ENCODE results near the gene LRRC71. TPM values are rescaled to one million over a fixed set of nuclear protein-coding genes. Genes with fewer than 3 reads are reported as not detected.
A peak's percentile ranks its signal among the peaks of the same experiment; 100 is the strongest.

LRRC71 gene
- total RNA-seq, 2 experiments from 2014 or later = not detected

DNA sequence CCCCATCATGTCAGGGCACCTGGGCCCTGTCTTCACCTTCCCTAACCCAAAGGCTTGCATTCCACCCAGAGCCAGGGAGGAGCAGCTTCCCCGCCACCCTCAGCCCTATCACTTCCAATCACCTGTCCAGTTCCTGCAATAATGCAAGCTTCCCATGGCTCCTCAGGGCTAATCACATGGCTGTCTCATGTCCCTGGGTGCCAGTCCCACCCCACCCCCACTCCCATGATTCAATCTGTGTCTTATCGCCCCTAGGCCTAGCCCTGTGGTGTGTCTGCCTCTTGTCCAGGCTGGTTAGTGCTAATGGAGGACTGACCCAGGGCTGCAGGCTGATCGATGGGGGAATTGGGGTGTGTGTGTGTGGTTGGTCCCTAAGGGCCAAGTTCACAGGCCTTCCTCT lies 37.9 kb upstream of the LRRC71 start:
- DNase-seq (no peak), ATAC-seq (no peak)
- no peak overlapping the region for H3K4me3 Mint-ChIP-seq
- peaks cover 15% of the 10 kb centered on the region for H3K27me3 Mint-ChIP-seq
- CTCF ChIA-PET = no interaction called here
- no peaks in the 10 kb centered on the region for H3K36me3 Mint-ChIP-seq (ENCODE audit: low read depth)
- no peak overlapping the region for H3K27ac Mint-ChIP-seq
- POLR2A ChIA-PET = no interaction called here
- H3K9me3 Mint-ChIP-seq (ENCODE audit: low read depth) = no peaks in the 10 kb centered on the region
- intact Hi-C loops (cut with DNase I, micrococcal nuclease) = no loop called here
- no peaks in the 10 kb centered on the region for H3K4me1 Mint-ChIP-seq

DNA sequence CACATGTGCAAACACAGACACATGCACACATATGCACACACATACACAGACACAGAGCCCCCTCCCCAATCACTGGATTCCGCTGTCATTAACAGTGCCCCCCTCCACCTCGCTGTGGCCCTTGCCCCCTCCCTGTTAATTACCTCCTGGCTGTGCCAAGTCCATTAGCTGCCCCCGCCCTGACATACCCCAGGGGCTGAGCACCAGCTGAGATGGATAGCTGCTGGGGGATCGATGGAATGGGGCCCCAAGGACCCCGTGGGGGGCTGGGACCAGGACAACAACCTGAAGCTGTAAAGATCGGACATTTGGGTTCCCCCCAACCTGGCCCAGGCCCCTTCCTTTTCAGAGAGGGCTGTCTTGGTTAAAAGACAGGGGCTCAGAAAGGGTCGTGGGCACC lies 36.5 kb upstream of the LRRC71 start:
- ATAC-seq (no peak), DNase-seq (no peak)
- Mint-ChIP-seq H3K4me3 (no peak overlapping the region), H3K27me3 (peaks cover 14% of the 10 kb centered on the region), H3K4me1 (no peaks in the 10 kb centered on the region), H3K27ac (no peak overlapping the region), H3K9me3 (ENCODE audit: low read depth) (no peaks in the 10 kb centered on the region), H3K36me3 (ENCODE audit: low read depth) (no peaks in the 10 kb centered on the region)
- CTCF ChIA-PET = interaction anchor here (0.6 to 1.0 kb wide), 4 partner anchors 8 to 232 kb away, joined by 3 read pairs; no protein-coding TSS in a partner anchor
- intact Hi-C loops (cut with DNase I, micrococcal nuclease) = no loop called here
- POLR2A ChIA-PET = no interaction called here

DNA sequence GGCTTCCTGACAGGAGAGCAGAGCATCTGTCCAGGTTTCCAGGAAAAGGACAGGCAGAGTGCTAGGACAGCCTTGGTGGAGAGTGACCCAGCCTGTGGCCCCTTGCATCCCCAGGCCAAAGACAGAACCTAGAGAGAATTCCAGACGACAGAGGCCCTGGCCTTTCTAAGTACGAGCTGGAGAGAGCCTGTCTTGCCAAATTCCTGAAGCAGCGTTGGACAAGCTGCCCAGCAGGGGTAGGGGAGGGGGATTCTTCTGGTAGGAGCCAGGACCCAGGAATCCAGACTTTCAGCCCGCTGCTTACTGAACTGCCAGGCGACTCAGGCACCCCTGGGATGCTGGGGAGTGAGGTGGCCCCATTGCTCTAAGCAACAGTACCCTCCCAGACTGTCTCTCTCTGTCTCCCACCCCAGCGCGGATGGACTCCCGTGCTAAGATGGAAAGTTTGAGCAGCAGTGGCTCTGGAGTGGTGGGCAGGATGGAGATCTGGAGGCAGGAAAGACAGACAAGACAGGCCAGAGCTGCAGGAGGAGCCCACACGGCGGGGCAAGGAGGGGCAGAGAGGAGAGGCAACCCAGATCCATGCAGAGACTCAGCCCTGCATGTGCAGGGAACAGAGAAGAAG lies 35.8 kb upstream of the LRRC71 start:
- H3K9me3 Mint-ChIP-seq (ENCODE audit: low read depth) = no peaks in the 10 kb centered on the region
- DNase-seq = no peak
- CTCF ChIA-PET = interaction anchor here (0.6 to 1.6 kb wide), 3 partner anchors 8 to 233 kb away, joined by 3 to 4 read pairs (median 4); no protein-coding TSS in a partner anchor
- no peaks in the 10 kb centered on the region for H3K36me3 Mint-ChIP-seq (ENCODE audit: low read depth)
- POLR2A ChIA-PET = interaction anchor here (0.6 kb wide), 1 partner anchor 176 kb away, joined by 3 read pairs; no protein-coding TSS in a partner anchor
- H3K4me1 Mint-ChIP-seq = no peaks in the 10 kb centered on the region
- intact Hi-C loops (cut with DNase I, micrococcal nuclease) = no loop called here
- no peak for ATAC-seq
- no peak overlapping the region for H3K4me3 Mint-ChIP-seq
- H3K27ac Mint-ChIP-seq = no peak overlapping the region
- peaks cover 16% of the 10 kb centered on the region for H3K27me3 Mint-ChIP-seq

DNA sequence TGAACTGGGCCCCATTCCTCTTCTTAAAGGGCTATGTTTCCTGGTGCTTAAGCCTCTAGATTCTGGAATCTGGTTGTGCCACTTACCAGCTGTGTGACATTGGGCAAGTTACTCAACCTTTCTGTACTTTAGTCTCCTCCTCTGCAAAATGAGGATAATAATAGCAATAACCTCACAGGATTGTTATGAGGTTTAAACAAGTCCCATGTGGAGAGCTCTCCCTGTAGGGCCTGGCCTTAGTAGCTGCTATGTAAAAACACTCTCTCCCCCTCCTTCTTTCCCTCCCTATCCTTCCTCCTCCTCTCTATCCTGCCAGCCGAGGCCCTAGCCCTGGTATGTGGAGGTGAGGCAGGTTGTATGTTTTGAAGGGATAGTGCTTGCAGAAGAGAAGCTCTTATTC lies 35.1 kb upstream of the LRRC71 start:
- POLR2A ChIA-PET = no interaction called here
- DNase-seq (no peak), ATAC-seq (no peak)
- Mint-ChIP-seq H3K4me1 (peaks cover 2% of the 10 kb centered on the region), H3K9me3 (ENCODE audit: low read depth) (no peaks in the 10 kb centered on the region), H3K27ac (no peak overlapping the region), H3K36me3 (ENCODE audit: low read depth) (no peaks in the 10 kb centered on the region), H3K27me3 (peaks cover 19% of the 10 kb centered on the region), H3K4me3 (no peak overlapping the region)
- CTCF ChIA-PET = interaction anchor here (1.3 to 1.6 kb wide), 2 partner anchors 9 to 159 kb away, joined by 4 read pairs; no protein-coding TSS in a partner anchor
- intact Hi-C loops (cut with DNase I, micrococcal nuclease) = no loop called here

DNA sequence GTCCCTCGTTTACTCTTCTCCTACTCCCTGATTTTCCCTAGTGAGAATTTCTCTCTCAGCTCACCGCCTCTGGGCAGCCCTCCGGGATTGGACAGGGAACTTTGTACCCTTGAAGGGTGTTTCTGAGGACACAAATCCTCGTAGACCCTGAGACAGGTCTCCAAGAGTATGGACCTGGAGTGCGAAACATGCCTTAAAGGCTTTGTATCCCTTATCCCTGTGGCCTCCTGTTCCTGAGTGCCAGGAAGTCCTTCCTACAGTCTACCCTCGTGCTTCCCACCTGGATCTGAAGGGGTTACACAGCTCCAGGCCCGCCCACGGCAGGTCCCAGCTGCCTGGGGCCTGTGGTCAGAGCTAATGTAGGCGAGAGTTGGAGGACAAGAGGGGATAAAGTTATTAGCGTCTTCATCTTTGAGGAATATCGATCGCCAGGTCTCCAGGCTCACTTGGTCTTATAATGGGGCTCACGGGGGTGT lies 34.5 kb upstream of the LRRC71 start:
- no peak overlapping the region for H3K27ac Mint-ChIP-seq
- POLR2A ChIA-PET = no interaction called here

DNA sequence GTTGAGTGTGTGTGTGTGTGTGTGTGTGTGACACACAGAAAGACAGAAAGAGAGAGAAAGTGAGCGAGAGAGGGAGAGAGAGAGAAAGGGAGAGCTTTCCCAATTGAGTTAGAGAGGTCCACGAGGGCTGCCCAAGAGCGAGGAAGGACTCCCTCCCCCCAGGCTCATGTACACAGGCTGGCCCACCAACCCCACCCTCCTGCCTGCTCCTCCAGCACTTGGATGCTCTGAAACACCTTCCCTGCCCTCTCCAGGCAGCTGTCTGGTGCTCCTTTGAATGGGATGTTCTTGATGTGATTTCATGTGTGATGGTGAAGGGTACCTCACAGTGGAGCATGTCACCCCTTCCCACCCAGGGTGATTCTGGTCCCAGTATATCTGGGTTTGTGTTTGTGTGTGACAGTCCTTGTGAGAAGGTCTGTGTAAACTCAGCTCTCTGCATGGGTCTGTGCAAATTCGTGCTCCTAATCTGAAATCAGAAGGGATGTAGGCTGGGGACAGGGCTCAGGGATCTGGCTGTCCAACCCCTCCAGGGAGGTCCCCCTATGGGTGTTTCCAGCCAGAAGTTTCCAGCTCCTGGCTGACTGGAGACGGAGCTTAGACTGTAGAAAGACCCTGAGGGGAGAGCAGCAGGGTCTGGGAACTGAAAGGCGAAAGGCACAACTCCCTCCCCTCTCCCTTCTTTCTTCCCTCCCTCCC lies 33.7 kb upstream of the LRRC71 start:
- no peak for ATAC-seq
- Mint-ChIP-seq H3K27me3 (peaks cover 31% of the 10 kb centered on the region), H3K36me3 (ENCODE audit: low read depth) (no peaks in the 10 kb centered on the region), H3K9me3 (ENCODE audit: low read depth) (no peaks in the 10 kb centered on the region), H3K27ac (no peak overlapping the region), H3K4me1 (peaks cover 3% of the 10 kb centered on the region), H3K4me3 (no peak overlapping the region)
- intact Hi-C loops (cut with DNase I, micrococcal nuclease) = no loop called here
- no peak for DNase-seq
- ChIA-PET CTCF (interaction anchor here (1.1 to 1.4 kb wide), 5 partner anchors 8 to 90 kb away, joined by 3 to 4 read pairs (median 3); no protein-coding TSS in a partner anchor), POLR2A (no interaction called here)

More for the DNA sequence above, 34.5 kb upstream of the LRRC71 start:
- ATAC-seq = no peak
- Mint-ChIP-seq H3K9me3 (ENCODE audit: low read depth) (no peaks in the 10 kb centered on the region), H3K36me3 (ENCODE audit: low read depth) (no peaks in the 10 kb centered on the region), H3K4me1 (peaks cover 2% of the 10 kb centered on the region), H3K4me3 (no peak overlapping the region), H3K27me3 (peaks cover 24% of the 10 kb centered on the region)
- intact Hi-C loops (cut with DNase I, micrococcal nuclease) = no loop called here
- CTCF ChIA-PET = interaction anchor here (1.3 to 1.6 kb wide), 3 partner anchors 9 to 160 kb away, joined by 3 to 4 read pairs (median 4); no protein-coding TSS in a partner anchor
- no peak for DNase-seq

DNA sequence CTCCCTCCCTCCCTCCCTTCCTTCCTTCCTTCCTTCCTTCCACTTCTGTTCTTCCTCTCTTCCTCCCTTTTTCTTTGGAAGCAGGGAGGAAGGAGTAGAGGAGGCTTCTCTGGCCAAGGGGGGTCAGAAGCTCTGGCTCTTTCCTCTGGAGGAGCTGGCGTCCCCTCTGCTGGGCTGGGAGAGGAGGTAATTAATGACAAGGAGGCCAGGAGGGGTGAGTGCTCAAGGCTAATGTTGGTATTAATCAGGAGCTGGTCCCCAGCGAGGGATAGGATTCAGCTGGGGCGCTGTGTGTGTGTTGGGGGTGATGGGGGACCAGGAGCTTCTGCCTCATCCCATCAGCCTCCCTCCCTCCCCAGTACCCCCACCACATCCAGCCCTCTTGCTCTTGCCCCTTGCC lies 33.1 kb upstream of the LRRC71 start:
- CTCF ChIA-PET = interaction anchor here (1.1 to 3.6 kb wide), 6 partner anchors 9 to 91 kb away, joined by 3 to 32 read pairs (median 3); no protein-coding TSS in a partner anchor
- H3K36me3 Mint-ChIP-seq (ENCODE audit: low read depth) = no peaks in the 10 kb centered on the region
- H3K27ac Mint-ChIP-seq = no peak overlapping the region
- DNase-seq = no peak
- H3K4me3 Mint-ChIP-seq = no peak overlapping the region
- intact Hi-C loops (cut with DNase I, micrococcal nuclease) = no loop called here
- POLR2A ChIA-PET = no interaction called here
- no peaks in the 10 kb centered on the region for H3K9me3 Mint-ChIP-seq (ENCODE audit: low read depth)
- peaks cover 30% of the 10 kb centered on the region for H3K27me3 Mint-ChIP-seq
- H3K4me1 Mint-ChIP-seq = peaks cover 8% of the 10 kb centered on the region
- ATAC-seq = no peak

DNA sequence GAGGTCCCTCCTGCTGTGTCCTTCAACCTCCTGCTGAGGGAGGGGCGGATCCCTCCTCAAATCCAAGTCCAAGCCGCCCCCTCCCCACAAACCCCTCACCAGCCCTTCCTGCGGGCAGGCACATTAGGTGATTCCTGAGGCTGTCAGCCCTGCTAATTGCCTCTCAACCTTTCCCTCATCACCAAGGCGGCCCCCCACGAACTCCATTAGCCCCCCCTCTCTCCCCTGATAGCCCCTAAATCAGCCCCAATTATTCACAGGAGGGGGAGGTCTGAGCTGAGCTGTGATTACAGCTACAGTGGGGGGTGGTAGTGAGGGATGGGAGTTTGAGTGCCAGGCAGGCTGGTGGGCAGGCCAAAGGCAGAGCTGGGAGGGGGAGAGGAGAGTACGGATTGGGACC lies 32.7 kb upstream of the LRRC71 start:
- intact Hi-C loops (cut with DNase I, micrococcal nuclease) = no loop called here
- POLR2A ChIA-PET = no interaction called here
- Mint-ChIP-seq H3K27me3 (peaks cover 30% of the 10 kb centered on the region), H3K4me1 (peaks cover 8% of the 10 kb centered on the region), H3K27ac (no peak overlapping the region), H3K4me3 (no peak overlapping the region), H3K36me3 (ENCODE audit: low read depth) (no peaks in the 10 kb centered on the region), H3K9me3 (ENCODE audit: low read depth) (no peaks in the 10 kb centered on the region)
- ATAC-seq (no peak), DNase-seq (no peak)
- CTCF ChIA-PET = interaction anchor here (1.1 to 3.6 kb wide), 5 partner anchors 9 to 49 kb away, joined by 3 to 32 read pairs (median 3); no protein-coding TSS in a partner anchor

DNA sequence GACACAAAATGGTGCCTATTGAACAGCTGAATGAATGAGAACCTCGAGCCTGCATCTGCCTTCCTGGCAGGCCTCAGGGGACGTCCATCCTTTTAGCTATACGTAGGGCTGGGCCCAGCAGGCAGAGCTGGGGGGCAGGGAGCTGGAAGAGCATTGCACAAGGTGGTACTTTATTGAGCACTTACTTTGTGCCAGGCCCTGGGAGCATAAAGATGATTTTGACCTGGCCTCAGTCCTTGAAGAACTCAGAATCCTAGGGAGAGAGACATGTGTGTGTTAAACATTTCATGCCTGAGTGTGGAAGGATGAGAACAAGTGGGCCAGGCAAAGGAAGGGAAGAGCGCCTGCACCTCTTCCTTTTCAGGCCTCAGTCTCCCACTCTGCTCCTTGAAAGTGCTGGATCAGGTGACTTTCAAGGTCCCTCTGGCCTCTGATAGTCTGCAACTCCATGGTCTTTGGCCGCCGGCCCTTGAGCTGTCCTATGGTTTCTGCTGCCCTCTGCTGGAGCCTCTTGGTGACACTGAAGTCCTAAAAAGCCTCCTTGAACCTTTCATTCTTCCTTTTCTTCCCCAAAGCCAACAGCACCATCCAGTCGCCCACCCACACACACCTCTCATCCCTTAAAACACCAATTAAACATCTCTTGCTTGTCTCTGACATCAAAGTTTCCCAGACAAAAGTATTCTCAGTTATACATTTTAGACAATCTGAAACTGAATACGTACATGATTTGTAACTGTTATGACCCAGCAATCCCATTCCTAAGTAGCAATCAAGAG lies 30.4 kb upstream of the LRRC71 start:
- POLR2A ChIA-PET = interaction anchor here (0.6 kb wide), 1 partner anchor 164 kb away, joined by 3 read pairs; no protein-coding TSS in a partner anchor

DNA sequence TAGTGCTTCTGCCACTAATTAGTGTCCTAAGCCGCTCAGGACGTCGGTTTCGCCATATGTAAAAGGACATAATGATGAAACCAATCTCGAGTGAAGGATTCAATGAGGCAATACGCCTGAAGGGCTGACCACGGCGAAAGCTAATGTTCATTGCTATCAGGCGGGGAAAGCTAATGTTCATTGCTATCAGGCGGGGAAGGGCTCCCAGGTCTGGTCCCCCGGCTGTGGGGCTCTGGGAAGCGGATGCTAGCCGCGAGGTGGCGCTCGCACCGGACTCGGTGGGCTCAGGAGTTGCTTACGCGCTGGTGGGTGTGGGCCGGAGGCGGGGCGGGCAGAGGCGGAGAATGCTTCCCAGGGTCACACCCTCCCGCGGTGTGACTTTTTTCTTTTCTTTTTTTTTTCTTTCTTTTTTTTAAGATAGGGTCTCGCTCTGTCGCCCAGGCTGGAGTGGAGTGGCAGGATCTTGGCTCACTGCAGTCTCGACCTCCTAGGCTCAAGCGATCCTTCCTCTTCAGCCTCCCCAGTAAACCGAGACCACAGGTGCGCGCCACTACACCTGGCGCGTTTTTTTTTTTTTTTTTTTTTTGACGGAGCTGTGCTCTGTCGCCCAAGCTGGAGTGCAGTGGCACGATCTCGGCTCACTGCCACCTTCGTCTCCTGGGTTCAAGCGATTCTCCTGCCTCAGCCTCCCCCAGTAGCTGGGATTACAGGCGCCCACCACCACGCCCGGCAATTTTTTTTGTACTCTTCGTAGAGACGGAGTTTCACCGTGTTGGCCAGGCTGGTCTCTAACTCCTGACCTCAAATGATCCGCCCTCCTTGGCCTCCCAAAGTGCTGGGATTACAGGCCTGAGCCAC lies 28.0 kb upstream of the LRRC71 start:
- ChIA-PET POLR2A (no interaction called here), CTCF (interaction anchor here (0.6 to 5.3 kb wide), 28 partner anchors 9 to 1126 kb away, joined by 3 to 76 read pairs (median 4); partner anchors contain the start of genes INSRR and NTRK1)
- Mint-ChIP-seq H3K27ac (no peak overlapping the region), H3K36me3 (ENCODE audit: low read depth) (no peaks in the 10 kb centered on the region), H3K9me3 (ENCODE audit: low read depth) (no peaks in the 10 kb centered on the region), H3K4me1 (peaks cover 14% of the 10 kb centered on the region), H3K4me3 (peak overlapping the region; percentile 55), H3K27me3 (peaks cover 39% of the 10 kb centered on the region)
- DNase-seq (peak; percentile 95), ATAC-seq (peak; percentile 97)
- intact Hi-C loops (cut with DNase I, micrococcal nuclease) = loop anchor here (1.0 to 5.0 kb wide), 5 partner anchors 28 to 70 kb away; partner anchors contain the start of gene LRRC71 (in 1 of the 2)

More for the DNA sequence above, 30.4 kb upstream of the LRRC71 start:
- no peak overlapping the region for H3K27ac Mint-ChIP-seq
- DNase-seq (peak; percentile 79), ATAC-seq (no peak)
- peaks cover 14% of the 10 kb centered on the region for H3K4me1 Mint-ChIP-seq
- no peaks in the 10 kb centered on the region for H3K9me3 Mint-ChIP-seq (ENCODE audit: low read depth)
- peaks cover 41% of the 10 kb centered on the region for H3K27me3 Mint-ChIP-seq
- H3K4me3 Mint-ChIP-seq = no peak overlapping the region
- intact Hi-C loops (cut with DNase I, micrococcal nuclease) = loop anchor here (1.0 to 5.0 kb wide), 7 partner anchors 30 to 201 kb away; partner anchors contain the start of gene NTRK1 (in 1 of the 2)
- CTCF ChIA-PET = interaction anchor here (0.6 to 5.3 kb wide), 40 partner anchors 8 to 270 kb away, joined by 3 to 76 read pairs (median 4); partner anchors contain the start of genes INSRR, ISG20L2, METTL25B and NES
- H3K36me3 Mint-ChIP-seq (ENCODE audit: low read depth) = no peaks in the 10 kb centered on the region
